ENCODE results near the gene SULT1A3.
A peak's percentile ranks its signal among the peaks of the same experiment; 100 is the strongest.
"Not testable (repeated sequence)": the region's sequence is repeated elsewhere in the genome, so short reads cannot be mapped to it uniquely, and the experiment has no call there.

SULT1A3 gene

GRCh38 chr16:30187556-30187865 is 11.5 kb upstream of the SULT1A3 start:
- DNase-seq = no peak

DNA sequence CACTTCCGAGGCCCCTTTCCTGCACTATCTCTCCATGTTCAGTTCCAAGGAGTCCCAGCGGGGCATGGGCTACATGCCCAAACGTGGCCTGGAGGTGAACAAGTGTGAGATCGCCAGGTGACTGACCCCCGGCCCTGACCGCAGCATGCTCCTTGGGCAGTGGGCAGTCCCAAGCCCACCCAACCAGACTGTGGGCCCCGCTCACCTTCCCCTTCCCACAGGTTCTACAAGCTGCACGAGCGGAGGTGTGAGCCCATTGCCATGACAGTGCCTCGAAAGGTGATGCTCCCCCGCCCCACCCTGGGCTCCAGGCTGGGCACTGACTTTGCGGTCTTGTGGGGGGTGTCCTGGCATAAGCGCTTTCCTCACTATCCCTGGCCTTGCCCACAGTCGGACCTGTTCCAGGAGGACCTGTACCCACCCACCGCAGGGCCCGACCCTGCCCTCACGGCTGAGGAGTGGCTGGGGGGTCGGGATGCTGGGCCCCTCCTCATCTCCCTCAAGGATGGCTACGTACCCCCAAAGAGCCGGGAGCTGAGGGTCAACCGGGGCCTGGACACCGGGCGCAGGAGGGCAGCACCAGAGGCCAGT is 11.0 kb upstream of the SULT1A3 start:
- no peak for DNase-seq

DNA sequence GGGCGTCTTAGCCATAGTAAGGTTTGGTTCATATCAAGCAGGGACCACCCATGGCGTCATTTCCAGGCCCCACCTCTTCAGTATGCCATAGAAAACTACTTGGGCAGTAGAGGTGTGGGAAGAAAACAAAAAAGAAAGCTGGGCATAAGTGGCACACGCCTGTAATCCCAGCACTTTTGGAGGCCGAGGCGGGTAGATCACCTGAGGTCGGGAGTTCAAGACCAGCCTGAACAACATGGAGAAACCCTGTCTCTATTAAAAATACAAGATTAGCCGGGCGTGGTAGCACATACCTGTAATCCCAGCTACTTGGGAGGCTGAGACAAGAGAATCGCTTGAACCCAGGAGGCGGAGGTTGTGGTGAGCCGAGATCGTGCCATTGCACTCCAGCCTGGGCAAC is 7.9 kb upstream of the SULT1A3 start:
- DNase-seq = not testable (repeated sequence)

- DNase-seq = not testable (repeated sequence)
Measured at GRCh38 chr16:30193098-30193497, 6.0 kb upstream of the SULT1A3 start.

- DNase-seq = not testable (repeated sequence)
Measured at GRCh38 chr16:30193615-30194014, 5.4 kb upstream of the SULT1A3 start, which contains the start of the genes BOLA2B and SLX1A. Gene BOLA2B, minus strand, starts transcription at chr16:30193666. Its CDS starts 71 bp downstream, at chr16:30193595. Gene SLX1A, plus strand, starts transcription at chr16:30193875. Its CDS starts 210 bp downstream, at chr16:30194085.

- peak; percentile 5 for DNase-seq
Measured at GRCh38 chr16:30194172-30194925, 4.7 kb upstream of the SULT1A3 start.

GRCh38 chr16:30197001-30197400 is 2.1 kb upstream of the SULT1A3 start:
- not testable (repeated sequence) for DNase-seq

GRCh38 chr16:30199608-30200343 is 721 bp downstream of the SULT1A3 start:
- not testable (repeated sequence) for DNase-seq

GRCh38 chr16:30205541-30206236 is 6.6 kb downstream of the SULT1A3 start:
- DNase-seq = not testable (repeated sequence)

- not testable (repeated sequence) for DNase-seq
Measured at GRCh38 chr16:30206252-30206651, 7.2 kb downstream of the SULT1A3 start.

- not testable (repeated sequence) for DNase-seq
Measured at GRCh38 chr16:30207063-30207704, 8.1 kb downstream of the SULT1A3 start.

GRCh38 chr16:30209032-30209431 is 10.0 kb downstream of the SULT1A3 start:
- DNase-seq = not testable (repeated sequence)

DNA sequence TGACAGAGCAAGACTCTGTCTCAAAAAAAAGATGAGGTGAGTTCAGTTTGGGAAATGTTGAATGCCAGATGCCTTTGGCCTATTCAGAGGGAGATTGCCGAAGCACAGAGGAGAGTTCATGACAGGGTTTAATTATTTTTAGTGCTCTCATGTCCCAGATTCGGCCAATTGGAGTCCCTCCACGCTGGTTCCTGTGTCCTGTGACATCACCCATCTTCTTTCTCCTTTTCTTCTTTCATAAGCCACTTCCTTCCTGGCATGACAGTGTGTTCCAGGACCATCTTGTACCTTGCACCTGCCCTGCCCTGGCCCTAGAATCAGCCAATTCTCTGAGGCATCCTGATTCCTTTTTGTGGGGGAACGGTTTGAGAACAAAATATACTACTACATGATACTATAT is 12.4 kb downstream of the SULT1A3 start:
- DNase-seq = not testable (repeated sequence)

- not testable (repeated sequence) for DNase-seq
Measured at GRCh38 chr16:30217082-30217481, 18.0 kb downstream of the SULT1A3 start.

DNA sequence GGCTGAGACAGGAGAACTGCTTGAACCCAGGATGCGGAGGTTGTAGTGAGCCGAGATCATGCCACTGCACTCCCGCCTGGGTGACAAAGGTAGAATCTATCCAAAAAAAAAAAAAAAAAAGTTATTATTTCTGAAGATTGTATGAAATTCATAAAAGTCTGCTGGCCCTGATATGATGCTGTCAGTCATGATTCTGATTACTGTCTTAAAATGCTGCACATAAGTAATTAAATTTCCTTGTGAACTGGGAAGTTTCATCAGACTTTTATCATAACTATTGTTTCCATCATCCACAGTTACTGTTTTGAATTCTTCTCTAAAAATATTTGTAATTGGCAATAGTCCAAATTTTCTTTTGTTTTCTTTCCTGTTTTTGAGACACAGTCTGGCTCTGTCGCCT is 49.3 kb downstream of the SULT1A3 start, which contains the start of gene NPIPB13:
Gene NPIPB13, minus strand, starts transcription at position 101 of the 400 bp plus-strand sequence. CDS start 2,906 bp downstream, outside the sequence.
- not testable (repeated sequence) for DNase-seq

Measured in stimulated activated CD4-positive, alpha-beta T cell treated with anti-CD3 and anti-CD28 coated beads, Interleukin-1b, Interleukin-23, amount 100 ng/mL, for 48 hours (primary cell).